Large intestine (tissue), 3 donors: ENCODE results near the gene CCDC51. TPM values are rescaled to one million over a fixed set of nuclear protein-coding genes. Genes with fewer than 3 reads are reported as not detected.

Experiments used
- DNase-seq, 2 donors: peaks; one replicate each; pipeline versions ENCODE4 v3.0.0 to v3.0.0-alpha.2; 2013
- H3K27ac ChIP-seq: one replicate; pipeline ENCODE4 v1.5.1; 2013; ENCODE audit warnings: low read length
- H3K27me3 ChIP-seq: 2 replicates; pipeline ENCODE4 v1.6.1; 2013; ENCODE audit warnings: low read length; ENCODE audit not compliant: control insufficient read depth, insufficient read depth
- H3K36me3 ChIP-seq: 2 replicates; pipeline ENCODE4 v1.6.1; 2013; ENCODE audit warnings: low read length; ENCODE audit not compliant: control insufficient read depth, insufficient read depth
- H3K4me1 ChIP-seq: one replicate; pipeline ENCODE4 v1.6.1; 2013; ENCODE audit warnings: low read length; ENCODE audit not compliant: control insufficient read depth, insufficient read depth
- H3K4me3 ChIP-seq: one replicate; pipeline ENCODE4 v1.5.1; 2013; ENCODE audit warnings: low read length
- H3K9me3 ChIP-seq: one replicate; pipeline ENCODE4 v1.6.1; 2013; ENCODE audit warnings: mild to moderate bottlenecking, low read depth, low read length, moderate library complexity; ENCODE audit not compliant: control insufficient read depth
- whole genome bisulfite sequencing: methylation state at CpG from one replicate; pipeline ENCODE4 v1.1.5; 2013; ENCODE audit warnings: low lambda C conversion rate; ENCODE audit not compliant: insufficient coverage; 5-methylcytosine and 5-hydroxymethylcytosine counted together
- polyA plus RNA-seq: library from polyadenylated mRNA; unstranded; fragments of 120-200 nt; gene quantifications from one replicate; pipeline ENCODE4 v1.2.1, GENCODE V29; 2013

CCDC51 gene
- polyA plus RNA-seq, 1 donor, result 19.0 TPM

GRCh38 chr3:48419597-48419996 is 20.3 kb downstream of the CCDC51 start:
- WGBS, result no CpG with 5 or more reads among the region's 17 CpGs
- Histone ChIP-seq H3K27ac (no peak overlapping the region), H3K4me1 (peaks cover 5% of the 10 kb centered on the region), H3K9me3 (no peaks in the 10 kb centered on the region), H3K27me3 (no peaks in the 10 kb centered on the region), H3K36me3 (peaks cover 98% of the 10 kb centered on the region), H3K4me3 (no peak overlapping the region)
- no peak for DNase-seq

GRCh38 chr3:48419149-48419548 is 20.8 kb downstream of the CCDC51 start:
- no peak overlapping the region for H3K4me3 ChIP-seq
- H3K4me1 ChIP-seq, result peaks cover under 1% of the 10 kb centered on the region
- no peak for DNase-seq
- H3K27ac ChIP-seq, result no peak overlapping the region
- no peaks in the 10 kb centered on the region for H3K9me3 ChIP-seq
- H3K27me3 ChIP-seq, result no peaks in the 10 kb centered on the region
- peaks cover 98% of the 10 kb centered on the region for H3K36me3 ChIP-seq
- no CpG with 5 or more reads among the region's 9 CpGs for WGBS

- Histone ChIP-seq H3K9me3 (no peaks in the 10 kb centered on the region), H3K4me3 (no peak overlapping the region), H3K27ac (no peak overlapping the region), H3K36me3 (peaks cover 98% of the 10 kb centered on the region), H3K4me1 (no peaks in the 10 kb centered on the region), H3K27me3 (no peaks in the 10 kb centered on the region)
- no peak for DNase-seq
- WGBS, result no CpG with 5 or more reads among the region's 9 CpGs
Observed at GRCh38 chr3:48418651-48419050, 21.3 kb downstream of the CCDC51 start.

GRCh38 chr3:48418140-48418539 is 21.8 kb downstream of the CCDC51 start:
- H3K36me3 ChIP-seq, result peaks cover 98% of the 10 kb centered on the region

GRCh38 chr3:48417529-48418108 is 22.3 kb downstream of the CCDC51 start:
- Histone ChIP-seq H3K36me3 (peaks cover 99% of the 10 kb centered on the region), H3K27me3 (no peaks in the 10 kb centered on the region), H3K4me1 (no peaks in the 10 kb centered on the region), H3K4me3 (no peak overlapping the region), H3K9me3 (no peaks in the 10 kb centered on the region), H3K27ac (no peak overlapping the region)
- no peak for DNase-seq
- 100% methylated on average over 1 of the region's 14 CpGs for WGBS

More at GRCh38 chr3:48418140-48418539, 21.8 kb downstream of the CCDC51 start:
- Histone ChIP-seq H3K4me1 (no peaks in the 10 kb centered on the region), H3K4me3 (no peak overlapping the region), H3K27me3 (no peaks in the 10 kb centered on the region), H3K9me3 (no peaks in the 10 kb centered on the region), H3K27ac (no peak overlapping the region)
- no CpG with 5 or more reads among the region's 17 CpGs for WGBS
- DNase-seq, result no peak

GRCh38 chr3:48416546-48416945 is 23.4 kb downstream of the CCDC51 start:
- no peak overlapping the region for H3K27ac ChIP-seq
- H3K9me3 ChIP-seq, result no peaks in the 10 kb centered on the region
- peaks cover 99% of the 10 kb centered on the region for H3K36me3 ChIP-seq
- WGBS, result no CpG with 5 or more reads among the region's 4 CpGs
- H3K4me1 ChIP-seq, result no peaks in the 10 kb centered on the region
- no peak overlapping the region for H3K4me3 ChIP-seq
- no peaks in the 10 kb centered on the region for H3K27me3 ChIP-seq
- no peak for DNase-seq

- no peak for DNase-seq
- no CpG with 5 or more reads among the region's 14 CpGs for WGBS
- H3K9me3 ChIP-seq, result no peaks in the 10 kb centered on the region
Observed at GRCh38 chr3:48416091-48416505, 23.8 kb downstream of the CCDC51 start.

GRCh38 chr3:48415251-48415953 is 24.5 kb downstream of the CCDC51 start:
- no peaks in the 10 kb centered on the region for H3K4me1 ChIP-seq
- WGBS, result no CpG with 5 or more reads among the region's 24 CpGs
- no peak overlapping the region for H3K4me3 ChIP-seq
- H3K27me3 ChIP-seq, result no peaks in the 10 kb centered on the region
- no peak for DNase-seq
- no peak overlapping the region for H3K27ac ChIP-seq
- H3K9me3 ChIP-seq, result no peaks in the 10 kb centered on the region
- H3K36me3 ChIP-seq, result peaks cover 100% of the 10 kb centered on the region

More at GRCh38 chr3:48416091-48416505, 23.8 kb downstream of the CCDC51 start:
- no peak overlapping the region for H3K27ac ChIP-seq
- no peaks in the 10 kb centered on the region for H3K27me3 ChIP-seq
- H3K4me3 ChIP-seq, result no peak overlapping the region
- peaks cover 100% of the 10 kb centered on the region for H3K36me3 ChIP-seq
- no peaks in the 10 kb centered on the region for H3K4me1 ChIP-seq

GRCh38 chr3:48414376-48415250 is 25.3 kb downstream of the CCDC51 start:
- Histone ChIP-seq H3K27ac (no peak overlapping the region), H3K27me3 (no peaks in the 10 kb centered on the region), H3K9me3 (no peaks in the 10 kb centered on the region), H3K4me1 (no peaks in the 10 kb centered on the region), H3K36me3 (peaks cover 100% of the 10 kb centered on the region), H3K4me3 (no peak overlapping the region)
- DNase-seq, result no peak
- WGBS, result no CpG with 5 or more reads among the region's 25 CpGs

GRCh38 chr3:48413611-48414010 is 26.3 kb downstream of the CCDC51 start:
- Histone ChIP-seq H3K4me1 (no peaks in the 10 kb centered on the region), H3K4me3 (no peak overlapping the region), H3K27ac (no peak overlapping the region), H3K36me3 (peaks cover 100% of the 10 kb centered on the region), H3K9me3 (no peaks in the 10 kb centered on the region), H3K27me3 (no peaks in the 10 kb centered on the region)
- no peak for DNase-seq
- WGBS, result 100% methylated on average over 3 of the region's 14 CpGs
